NB4 (cell line): Measurements from ENCODE around the gene NTN1.

Source experiments
- CTCF ChIP-seq: IDR thresholded peaks from one replicate; pipeline ENCODE4 v1.5.1; 2012; ENCODE audit warnings: low read depth, low read length
- MAX ChIP-seq: IDR thresholded peaks from 2 replicates; pipeline ENCODE4 v1.6.1; 2011; ENCODE audit warnings: low read depth, low read length
- MYC ChIP-seq: IDR thresholded peaks from 2 replicates; pipeline ENCODE4 v1.6.1; 2011; ENCODE audit warnings: low read depth, low read length
- POLR2A ChIP-seq: IDR thresholded peaks from 2 replicates; pipeline ENCODE4 v1.6.1; 2011; ENCODE audit warnings: mild to moderate bottlenecking; ENCODE audit not compliant: insufficient read length; ENCODE audit errors: extremely low read depth

GRCh38 chr17:9044772-9045463 lies 23.6 kb downstream of the NTN1 start:
- TF ChIP-seq CTCF (no peak), POLR2A (no peak), MAX (no peak), MYC (no peak)
